Left ventricle myocardium superior (tissue), 1 donor: ENCODE measurements around the gene NTM. TPM values are rescaled to one million over a fixed set of nuclear protein-coding genes. Genes with fewer than 3 reads are reported as not detected.
A peak's percentile ranks its signal among the peaks of the same experiment; 100 is the strongest.

Experiments used
- ATAC-seq: fragments of 200-7000 bp; cut with Tn5 transposase; one replicate; pipeline ENCODE4 v1.9.1; 2020; ENCODE audit warnings: mild to moderate bottlenecking, moderate library complexity
- DNase-seq: peaks from one replicate; pipeline ENCODE4 v3.0.0-alpha.2; 2020
- intact Hi-C: fragments of 100-400 bp; cut with micrococcal nuclease; formaldehyde crosslinking; loops from one replicate; pipeline ENCODE4 v1.11.0; 2022
- total RNA-seq: library from RNA; stranded (reverse); fragmentation: NEBNext Ultra II Directional; extraction: Animal tissue kit (Norgen Biotek cat#: 25700); gene quantifications from one replicate; pipeline ENCODE4 v1.2.1, GENCODE V29; 2021
- donor health status: DM: no; HTN: yes; CAD: no; lungs with severe emphysema.

Gene NTM
- total RNA-seq, 1 donor from 2014 or later: 3.3 TPM

GRCh38 chr11:132174362-132175255 lies 804.2 kb downstream of the NTM start:
- intact Hi-C loops: no loop called here
- no peak for DNase-seq
- no peak for ATAC-seq

GRCh38 chr11:132177106-132177505 lies 806.7 kb downstream of the NTM start:
- no peak for ATAC-seq
- intact Hi-C loops: no loop called here

GRCh38 chr11:132184079-132184478 lies 813.7 kb downstream of the NTM start:
- ATAC-seq: no peak
- no peak for DNase-seq
- intact Hi-C loops: no loop called here

More at GRCh38 chr11:132177106-132177505, 806.7 kb downstream of the NTM start:
- no peak for DNase-seq

- ATAC-seq (no peak), DNase-seq (no peak)
- intact Hi-C loops: no loop called here
Observed at GRCh38 chr11:132185726-132186592, 815.5 kb downstream of the NTM start.

GRCh38 chr11:132186699-132187098 lies 816.3 kb downstream of the NTM start:
- no peak for ATAC-seq
- intact Hi-C loops: no loop called here
- no peak for DNase-seq

DNA sequence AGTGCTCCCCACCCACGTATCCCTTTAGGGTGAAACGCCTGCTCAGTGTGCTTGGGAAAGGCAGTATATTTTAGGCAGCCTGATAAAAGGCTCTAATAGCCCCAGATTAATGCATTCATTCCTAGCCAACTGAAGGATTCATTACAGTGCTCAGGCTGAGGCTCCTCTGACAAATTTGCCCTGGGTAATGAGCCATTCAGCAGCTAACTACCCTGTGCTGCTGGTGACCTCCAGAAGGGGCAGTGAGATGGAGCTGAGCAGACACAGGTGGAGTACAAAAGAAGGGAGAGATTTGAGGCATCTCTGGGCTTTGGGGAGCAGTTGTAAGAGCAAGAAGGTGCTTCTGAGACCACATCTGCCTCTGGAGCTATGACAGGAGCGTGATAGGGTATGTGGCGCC lies 817.0 kb downstream of the NTM start:
- intact Hi-C loops: no loop called here
- ATAC-seq (no peak), DNase-seq (no peak)

DNA sequence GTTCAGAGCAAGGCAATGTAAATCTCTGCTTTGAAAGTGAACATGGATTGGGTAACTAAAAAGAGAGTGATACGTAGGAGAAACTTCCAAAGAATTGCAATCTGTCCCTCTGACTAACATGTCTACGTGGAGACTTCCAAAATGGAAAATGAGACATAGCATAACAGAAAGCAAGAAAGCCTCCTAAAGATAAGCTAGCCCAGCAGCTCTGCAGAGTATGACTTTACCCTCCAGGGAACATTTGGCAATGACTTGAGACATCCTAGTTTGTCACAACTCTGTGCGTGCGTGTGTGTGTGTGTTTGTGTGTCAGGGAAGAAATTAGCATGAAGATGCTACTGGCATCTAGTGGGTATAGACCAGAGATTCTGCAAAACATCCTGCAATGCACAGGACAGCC lies 817.4 kb downstream of the NTM start:
- no peak for DNase-seq
- no peak for ATAC-seq
- intact Hi-C loops: no loop called here

DNA sequence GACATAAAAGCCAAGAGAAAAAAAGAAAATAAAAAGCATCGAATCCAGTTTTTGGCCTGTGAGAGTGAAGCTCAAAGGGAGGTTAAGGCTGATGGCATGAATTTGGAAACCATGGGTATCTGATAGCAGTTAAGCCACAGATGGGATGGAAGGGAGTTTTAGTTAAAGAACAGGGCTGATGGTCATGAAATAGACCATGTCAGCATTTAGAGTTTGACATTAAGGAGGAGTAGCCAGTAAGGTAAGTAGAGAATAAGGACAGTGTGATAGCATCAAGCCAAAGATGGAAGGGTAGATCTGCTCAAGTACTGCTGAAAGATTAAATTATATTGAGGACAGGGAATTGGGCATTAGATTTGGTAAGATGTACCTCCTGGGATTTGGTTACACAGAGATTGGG lies 826.5 kb downstream of the NTM start:
- intact Hi-C loops: no loop called here
- DNase-seq (no peak), ATAC-seq (no peak)

DNA sequence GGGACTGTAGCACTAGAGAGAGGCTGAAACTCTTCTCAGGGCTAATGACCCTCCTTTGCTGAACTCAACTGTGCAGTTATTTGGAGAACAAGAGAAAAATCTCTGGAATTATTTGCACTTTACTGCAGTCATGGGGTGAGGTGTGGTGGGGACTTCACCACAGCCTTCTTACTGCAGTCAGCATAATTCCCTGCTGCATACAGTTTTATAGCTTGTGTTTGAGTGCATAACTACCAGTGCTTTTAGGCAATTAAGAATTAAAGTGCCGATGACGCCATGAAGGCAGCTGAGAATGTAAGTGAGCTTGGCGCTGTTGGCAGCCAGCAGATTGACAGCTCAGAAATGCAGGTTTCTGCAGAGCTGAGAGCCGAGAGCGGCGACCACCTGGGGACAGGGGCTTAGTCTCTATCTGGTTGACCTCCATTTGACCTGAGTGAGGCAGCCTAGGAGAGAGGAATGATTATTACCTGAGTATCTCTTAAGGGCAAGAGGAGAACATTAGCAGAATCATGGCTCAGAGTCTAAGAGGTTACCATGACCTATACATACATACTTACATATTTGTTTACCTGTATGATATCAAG lies 830.0 kb downstream of the NTM start:
- no peak for ATAC-seq
- intact Hi-C loops: no loop called here

GRCh38 chr11:132202621-132203020 lies 832.2 kb downstream of the NTM start:
- ATAC-seq: no peak
- intact Hi-C loops: no loop called here
- DNase-seq: no peak

More for the DNA sequence above, 830.0 kb downstream of the NTM start:
- no peak for DNase-seq

DNA sequence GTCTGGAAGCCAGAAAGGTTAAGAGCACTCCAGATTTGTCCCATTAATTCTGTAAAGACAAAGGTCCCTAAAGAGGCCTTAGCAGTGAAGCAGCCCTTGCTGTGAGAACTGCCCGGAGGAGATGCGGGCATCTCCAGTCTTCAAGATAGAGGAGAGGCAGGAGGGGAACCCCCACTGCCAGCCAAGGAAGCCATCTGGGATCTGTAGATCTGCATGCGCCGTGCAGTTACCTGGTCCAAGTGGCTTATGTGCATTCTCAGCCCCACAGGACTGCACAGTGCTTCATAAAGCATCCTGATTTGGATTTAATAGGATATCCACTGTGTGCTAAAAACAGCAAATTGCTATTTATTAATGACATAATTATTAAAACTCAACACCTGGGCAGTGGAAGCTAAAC lies 834.6 kb downstream of the NTM start:
- intact Hi-C loops: no loop called here
- ATAC-seq (no peak), DNase-seq (no peak)

DNA sequence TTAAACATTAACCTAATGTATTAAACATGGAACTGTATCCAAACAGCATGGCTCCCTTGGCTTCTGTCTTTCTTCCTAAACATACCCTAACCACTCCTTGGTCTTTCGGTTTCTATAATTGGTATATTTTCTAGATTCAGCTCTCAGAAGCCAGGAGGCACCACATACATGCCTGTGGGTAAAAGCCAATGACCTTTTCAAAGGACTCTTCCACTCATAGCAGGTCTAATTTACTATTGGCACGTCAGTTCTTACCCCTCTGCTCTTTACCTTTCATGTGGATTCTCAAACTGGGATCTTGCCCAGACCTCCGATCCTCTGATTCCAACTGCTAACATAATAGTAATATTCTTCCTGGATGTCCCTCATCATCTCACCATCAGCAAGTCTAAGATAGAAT lies 835.1 kb downstream of the NTM start:
- DNase-seq: no peak
- intact Hi-C loops: no loop called here
- no peak for ATAC-seq

DNA sequence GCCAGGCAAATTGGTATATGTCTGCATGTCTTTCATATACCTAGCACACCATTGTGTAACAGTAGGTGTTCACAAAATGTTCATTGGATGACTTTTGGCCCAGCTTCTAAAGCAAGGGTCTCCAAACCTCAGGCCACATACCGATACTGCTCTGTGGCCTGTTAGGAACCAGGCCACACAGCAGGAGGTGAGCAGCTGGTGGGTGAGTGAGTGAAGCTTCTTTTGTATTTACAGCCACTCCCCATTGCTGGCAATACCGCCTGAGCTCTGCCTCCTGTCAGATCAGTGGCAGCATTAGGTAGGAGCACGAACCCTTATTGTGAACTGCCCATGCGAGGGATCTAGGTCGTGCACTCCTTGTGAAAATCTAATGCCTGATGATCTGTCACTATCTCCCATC lies 836.6 kb downstream of the NTM start:
- intact Hi-C loops: no loop called here
- ATAC-seq: no peak

DNA sequence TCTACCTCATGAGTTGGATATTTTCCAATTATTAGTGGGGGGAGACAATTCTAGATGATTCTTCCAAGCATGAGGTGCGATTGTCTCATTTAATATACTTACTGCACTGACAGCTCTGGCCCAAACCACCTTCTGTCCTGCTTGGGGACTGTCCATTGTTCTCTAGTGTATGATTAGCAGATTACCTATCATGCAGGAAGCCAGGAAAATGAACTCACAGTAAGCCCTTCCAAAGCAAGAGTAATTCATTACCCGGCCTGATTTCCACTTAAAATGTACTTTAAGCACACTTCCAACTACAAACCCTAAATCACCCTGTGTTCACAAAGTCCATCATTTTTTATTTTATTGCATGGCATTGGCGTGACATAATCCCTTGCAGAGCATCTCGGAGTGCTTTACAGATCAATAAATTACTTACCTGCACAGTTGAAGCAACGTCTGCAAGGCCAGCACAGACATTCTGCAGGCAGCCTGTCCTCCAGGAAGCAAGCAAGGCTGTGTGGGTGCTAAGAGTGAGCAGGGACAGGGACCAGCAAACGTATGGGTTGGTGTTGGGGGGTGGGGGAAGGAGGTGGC lies 838.2 kb downstream of the NTM start:
- intact Hi-C loops: no loop called here
- ATAC-seq (no peak), DNase-seq (no peak)

More for the DNA sequence above, 836.6 kb downstream of the NTM start:
- DNase-seq: no peak

- no peak for DNase-seq
- no peak for ATAC-seq
- intact Hi-C loops: no loop called here
Observed at GRCh38 chr11:132211479-132211878, 841.1 kb downstream of the NTM start.

GRCh38 chr11:132217856-132218255 lies 847.4 kb downstream of the NTM start:
- DNase-seq (no peak), ATAC-seq (peak; percentile 38)
- intact Hi-C loops: no loop called here

GRCh38 chr11:132220474-132220873 lies 850.1 kb downstream of the NTM start:
- no peak for ATAC-seq
- intact Hi-C loops: no loop called here
- no peak for DNase-seq

GRCh38 chr11:132222345-132222744 lies 851.9 kb downstream of the NTM start:
- intact Hi-C loops: no loop called here
- DNase-seq (no peak), ATAC-seq (no peak)

- ATAC-seq: no peak
Observed at GRCh38 chr11:132226522-132226921, 856.1 kb downstream of the NTM start.

More at GRCh38 chr11:132226522-132226921, 856.1 kb downstream of the NTM start:
- intact Hi-C loops: no loop called here
- DNase-seq: no peak
